ENCODE measurements around the gene LRRC2. TPM values are rescaled to one million over a fixed set of nuclear protein-coding genes. Genes with fewer than 3 reads are reported as not detected.

The LRRC2 gene
- total RNA-seq, 1 donor from 2014 or later, result 7.4 TPM

Other genes with a start within 250 kb of the LRRC2 start
- gene CCR2, start 212.2 kb downstream of the LRRC2 start, total RNA-seq, result 0.33 TPM
- gene CCR5, start 195.4 kb downstream of the LRRC2 start, total RNA-seq, result 0.08 TPM
- gene CCRL2, start 159.0 kb downstream of the LRRC2 start, total RNA-seq, result 0.55 TPM
- 1.7 TPM for gene LTF, start 101.4 kb downstream of the LRRC2 start, total RNA-seq
- 28.6 TPM for gene RTP3, start 68.3 kb downstream of the LRRC2 start, total RNA-seq
- gene FAM240A, start 46.2 kb upstream of the LRRC2 start, total RNA-seq, result not detected
- 24.2 TPM for gene ALS2CL, start 127.4 kb upstream of the LRRC2 start, total RNA-seq
- gene TMIE, start 135.1 kb upstream of the LRRC2 start, total RNA-seq, result 0.33 TPM
- 0.13 TPM for gene PRSS50, start 151.6 kb upstream of the LRRC2 start, total RNA-seq